HepG2 (cell line): Measurements from ENCODE around the gene PA2G4. TPM values are rescaled to one million over a fixed set of nuclear protein-coding genes. Genes with fewer than 3 reads are reported as not detected.

Experiments used
- CREB1 ChIP-seq, 2 experiments: fragments of 450-650 bp in 1 of 2; IDR thresholded peaks; 2 replicates each; pipeline ENCODE4 v1.6.1; 2016 to 2017; ENCODE audit warnings: control low read depth in 1 of 2, mild to moderate bottlenecking in 1 of 2, missing compliant biosample characterization in 1 of 2, missing genetic modification characterization in 1 of 2
- FIP1L1 ChIP-seq: fragments of 200-400 bp; formaldehyde crosslinking; IDR thresholded peaks from 2 replicates; pipeline ENCODE4 v1.6.1; 2018; ENCODE audit warnings: low read depth, mild to moderate bottlenecking, low read length, moderate library complexity, borderline replicate concordance; ENCODE audit not compliant: insufficient read depth
- ONECUT2 ChIP-seq: sonication (generic); formaldehyde crosslinking; IDR thresholded peaks from 2 replicates; pipeline ENCODE4 v1.4.0; 2020; ENCODE audit warnings: missing genetic modification reagents
- SALL1 ChIP-seq: sonication (generic); formaldehyde crosslinking; IDR thresholded peaks from 2 replicates; pipeline ENCODE4 v1.8.0; 2022; ENCODE audit warnings: mild to moderate bottlenecking, missing genetic modification reagents
- TMF1 ChIP-seq: sonication (generic); formaldehyde crosslinking; IDR thresholded peaks from 2 replicates; pipeline ENCODE4 v1.8.1; 2022; ENCODE audit warnings: low read depth, missing genetic modification reagents
- YEATS4 ChIP-seq: sonication (generic); formaldehyde crosslinking; IDR thresholded peaks from 2 replicates; pipeline ENCODE4 v1.4.0; 2020; ENCODE audit warnings: missing genetic modification reagents, borderline replicate concordance
- ZNF10 ChIP-seq: sonication (generic); formaldehyde crosslinking; IDR thresholded peaks from 2 replicates; pipeline ENCODE4 v1.4.0; 2020; ENCODE audit warnings: mild to moderate bottlenecking, low read depth, missing genetic modification reagents, borderline replicate concordance
- ZNF280D ChIP-seq: sonication (generic); formaldehyde crosslinking; IDR thresholded peaks from 2 replicates; pipeline ENCODE4 v1.5.1; 2020; ENCODE audit warnings: mild to moderate bottlenecking, missing genetic modification reagents
- ZNF33B ChIP-seq: sonication (generic); formaldehyde crosslinking; IDR thresholded peaks from 2 replicates; pipeline ENCODE4 v1.5.1; 2020; ENCODE audit warnings: mild to moderate bottlenecking, missing genetic modification reagents
- ZNF768 ChIP-seq: sonication (generic); formaldehyde crosslinking; IDR thresholded peaks from 2 replicates; pipeline ENCODE4 v1.4.0; 2020; ENCODE audit warnings: missing genetic modification reagents
- ZNF780A ChIP-seq: sonication (generic); formaldehyde crosslinking; IDR thresholded peaks from 2 replicates; pipeline ENCODE4 v1.8.0; 2022; ENCODE audit warnings: mild to moderate bottlenecking, missing genetic modification reagents, moderate library complexity
- ZSCAN21 ChIP-seq: sonication (generic); formaldehyde crosslinking; IDR thresholded peaks from 2 replicates; pipeline ENCODE4 v1.8.0; 2022; ENCODE audit warnings: mild to moderate bottlenecking, missing genetic modification reagents, moderate library complexity, borderline replicate concordance
- polyA plus RNA-seq, 8 experiments: library from polyadenylated mRNA; depleted of rRNA in 3 of 8; stranded (reverse) in 7 of 8; unstranded in 1 of 8; fragments of >200 nt; fragmentation: Illumina TruSeq in 4 of 8; extraction: Trizol in 4 of 8; gene quantifications; 2 replicates each; pipeline versions ENCODE4 v1.2.1 to v1.2.3, GENCODE V29; 2011 to 2016; ENCODE audit warnings: low read depth in 4 of 8, missing spikeins in 1 of 8, mixed read lengths in 1 of 8; ENCODE audit not compliant: insufficient read depth in 1 of 8
- total RNA-seq, 5 experiments: library from RNA; depleted of rRNA; stranded (reverse); fragments of >200 nt; fragmentation: Illumina TruSeq; extraction: Trizol; gene quantifications; 2 replicates each; pipeline ENCODE4 v1.2.3, GENCODE V29; 2016; ENCODE audit warnings: low read depth in 1 of 5
- TF ChIP-seq, protein P1 (sequence below): IDR thresholded peaks from 2 replicates; pipeline ENCODE4 v1.6.1; 2016; ENCODE audit warnings: missing compliant biosample characterization, missing genetic modification reagents, borderline replicate concordance
- TF ChIP-seq, protein P2 (sequence below): sonication (generic); formaldehyde crosslinking; conservative IDR thresholded peaks from 2 replicates; pipeline ENCODE4 v1.4.0; 2020; ENCODE audit warnings: missing genetic modification reagents
- TF ChIP-seq, protein P3 (sequence below): sonication (generic); formaldehyde crosslinking; IDR thresholded peaks from 2 replicates; pipeline ENCODE4 v1.8.0; 2022; ENCODE audit warnings: mild to moderate bottlenecking, missing genetic modification reagents
- TF ChIP-seq, protein P4 (sequence below): sonication (generic); formaldehyde crosslinking; conservative IDR thresholded peaks from 2 replicates; pipeline ENCODE4 v1.4.0; 2020; ENCODE audit warnings: mild to moderate bottlenecking, missing genetic modification reagents, moderate library complexity

The PA2G4 gene
- total and polyA plus RNA-seq, 2 of the 13 experiments (the other 11 are each of a cell fraction or from before 2014, with no cell fraction given) = 147 to 240 TPM

- TF ChIP-seq ZNF280D (CRISPR knock-in tag) = peak; percentile 21; the same call in 1 of the 2 replicates
- 0 out of 2 replicates have a peak, but pooled peaks have one; percentile 48 for TF ChIP-seq ZNF780A
- TF ChIP-seq YEATS4 (CRISPR knock-in tag) = peak; percentile 71
- TF ChIP-seq ZNF10 (CRISPR knock-in tag) = no peak
- peak; percentile 74; the same call in 1 of the 2 replicates for TF ChIP-seq ZSCAN21 (CRISPR knock-in tag)
- 0 out of 2 replicates have a peak, but pooled peaks have one; percentile 12 for TF ChIP-seq CREB1 (IDR thresholded peaks at IDR 0.05)
- no peak for TF ChIP-seq CREB1 (CRISPR knock-in tag; IDR thresholded peaks at IDR 0.05)
- TF ChIP-seq, protein P1, sequence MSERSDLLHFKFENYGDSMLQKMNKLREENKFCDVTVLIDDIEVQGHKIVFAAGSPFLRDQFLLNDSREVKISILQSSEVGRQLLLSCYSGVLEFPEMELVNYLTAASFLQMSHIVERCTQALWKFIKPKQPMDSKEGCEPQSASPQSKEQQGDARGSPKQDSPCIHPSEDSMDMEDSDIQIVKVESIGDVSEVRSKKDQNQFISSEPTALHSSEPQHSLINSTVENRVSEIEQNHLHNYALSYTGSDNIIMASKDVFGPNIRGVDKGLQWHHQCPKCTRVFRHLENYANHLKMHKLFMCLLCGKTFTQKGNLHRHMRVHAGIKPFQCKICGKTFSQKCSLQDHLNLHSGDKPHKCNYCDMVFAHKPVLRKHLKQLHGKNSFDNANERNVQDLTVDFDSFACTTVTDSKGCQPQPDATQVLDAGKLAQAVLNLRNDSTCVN = 0 out of 2 replicates have a peak, but pooled peaks have one; percentile 13
- 0 out of 2 replicates have a peak, but pooled peaks have one; percentile 18 for TF ChIP-seq FIP1L1
- TF ChIP-seq, protein P2, sequence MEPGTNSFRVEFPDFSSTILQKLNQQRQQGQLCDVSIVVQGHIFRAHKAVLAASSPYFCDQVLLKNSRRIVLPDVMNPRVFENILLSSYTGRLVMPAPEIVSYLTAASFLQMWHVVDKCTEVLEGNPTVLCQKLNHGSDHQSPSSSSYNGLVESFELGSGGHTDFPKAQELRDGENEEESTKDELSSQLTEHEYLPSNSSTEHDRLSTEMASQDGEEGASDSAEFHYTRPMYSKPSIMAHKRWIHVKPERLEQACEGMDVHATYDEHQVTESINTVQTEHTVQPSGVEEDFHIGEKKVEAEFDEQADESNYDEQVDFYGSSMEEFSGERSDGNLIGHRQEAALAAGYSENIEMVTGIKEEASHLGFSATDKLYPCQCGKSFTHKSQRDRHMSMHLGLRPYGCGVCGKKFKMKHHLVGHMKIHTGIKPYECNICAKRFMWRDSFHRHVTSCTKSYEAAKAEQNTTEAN (CRISPR knock-in tag) = peak; percentile 66; the same call in 1 of the 2 replicates
- TF ChIP-seq, protein P3, sequence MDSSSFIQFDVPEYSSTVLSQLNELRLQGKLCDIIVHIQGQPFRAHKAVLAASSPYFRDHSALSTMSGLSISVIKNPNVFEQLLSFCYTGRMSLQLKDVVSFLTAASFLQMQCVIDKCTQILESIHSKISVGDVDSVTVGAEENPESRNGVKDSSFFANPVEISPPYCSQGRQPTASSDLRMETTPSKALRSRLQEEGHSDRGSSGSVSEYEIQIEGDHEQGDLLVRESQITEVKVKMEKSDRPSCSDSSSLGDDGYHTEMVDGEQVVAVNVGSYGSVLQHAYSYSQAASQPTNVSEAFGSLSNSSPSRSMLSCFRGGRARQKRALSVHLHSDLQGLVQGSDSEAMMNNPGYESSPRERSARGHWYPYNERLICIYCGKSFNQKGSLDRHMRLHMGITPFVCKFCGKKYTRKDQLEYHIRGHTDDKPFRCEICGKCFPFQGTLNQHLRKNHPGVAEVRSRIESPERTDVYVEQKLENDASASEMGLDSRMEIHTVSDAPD (CRISPR knock-in tag) = peak; percentile 67; the same call in 1 of the 2 replicates
- TF ChIP-seq, protein P4, sequence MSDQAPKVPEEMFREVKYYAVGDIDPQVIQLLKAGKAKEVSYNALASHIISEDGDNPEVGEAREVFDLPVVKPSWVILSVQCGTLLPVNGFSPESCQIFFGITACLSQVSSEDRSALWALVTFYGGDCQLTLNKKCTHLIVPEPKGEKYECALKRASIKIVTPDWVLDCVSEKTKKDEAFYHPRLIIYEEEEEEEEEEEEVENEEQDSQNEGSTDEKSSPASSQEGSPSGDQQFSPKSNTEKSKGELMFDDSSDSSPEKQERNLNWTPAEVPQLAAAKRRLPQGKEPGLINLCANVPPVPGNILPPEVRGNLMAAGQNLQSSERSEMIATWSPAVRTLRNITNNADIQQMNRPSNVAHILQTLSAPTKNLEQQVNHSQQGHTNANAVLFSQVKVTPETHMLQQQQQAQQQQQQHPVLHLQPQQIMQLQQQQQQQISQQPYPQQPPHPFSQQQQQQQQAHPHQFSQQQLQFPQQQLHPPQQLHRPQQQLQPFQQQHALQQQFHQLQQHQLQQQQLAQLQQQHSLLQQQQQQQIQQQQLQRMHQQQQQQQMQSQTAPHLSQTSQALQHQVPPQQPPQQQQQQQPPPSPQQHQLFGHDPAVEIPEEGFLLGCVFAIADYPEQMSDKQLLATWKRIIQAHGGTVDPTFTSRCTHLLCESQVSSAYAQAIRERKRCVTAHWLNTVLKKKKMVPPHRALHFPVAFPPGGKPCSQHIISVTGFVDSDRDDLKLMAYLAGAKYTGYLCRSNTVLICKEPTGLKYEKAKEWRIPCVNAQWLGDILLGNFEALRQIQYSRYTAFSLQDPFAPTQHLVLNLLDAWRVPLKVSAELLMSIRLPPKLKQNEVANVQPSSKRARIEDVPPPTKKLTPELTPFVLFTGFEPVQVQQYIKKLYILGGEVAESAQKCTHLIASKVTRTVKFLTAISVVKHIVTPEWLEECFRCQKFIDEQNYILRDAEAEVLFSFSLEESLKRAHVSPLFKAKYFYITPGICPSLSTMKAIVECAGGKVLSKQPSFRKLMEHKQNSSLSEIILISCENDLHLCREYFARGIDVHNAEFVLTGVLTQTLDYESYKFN (CRISPR knock-in tag) = peak; percentile 57
- peak; percentile 35; the same call in 1 of the 2 replicates for TF ChIP-seq ONECUT2 (CRISPR knock-in tag)
- peak; percentile 84; the same call in 1 of the 2 replicates for TF ChIP-seq TMF1 (CRISPR knock-in tag)
- peak; percentile 38 for TF ChIP-seq ZNF768 (CRISPR knock-in tag)
- TF ChIP-seq SALL1 (CRISPR knock-in tag) = peak; percentile 72
- TF ChIP-seq ZNF33B (CRISPR knock-in tag) = 0 out of 2 replicates have a peak, but pooled peaks have one; percentile 53
Observed at GRCh38 chr12:56079723-56080555, 24.4 kb upstream of the PA2G4 start, which contains the start of gene ERBB3 (continued).
